Loucy (cell line): ENCODE measurements around the gene NUDT9.

Source experiments
- EZH2phosphoT487 ChIP-seq: fragments of 200-600 bp; IDR thresholded peaks from 2 replicates; pipeline ENCODE4 v1.6.1; 2018; ENCODE audit warnings: antibody characterized with exemption, mild to moderate bottlenecking, moderate library complexity, borderline replicate concordance
- TF ChIP-seq, protein P1 (sequence below): fragments of 200-600 bp; sonication (generic); conservative IDR thresholded peaks from 2 replicates; pipeline ENCODE4 v1.5.1; 2014; ENCODE audit warnings: mild to moderate bottlenecking, antibody characterized with exemption, low read length

DNA sequence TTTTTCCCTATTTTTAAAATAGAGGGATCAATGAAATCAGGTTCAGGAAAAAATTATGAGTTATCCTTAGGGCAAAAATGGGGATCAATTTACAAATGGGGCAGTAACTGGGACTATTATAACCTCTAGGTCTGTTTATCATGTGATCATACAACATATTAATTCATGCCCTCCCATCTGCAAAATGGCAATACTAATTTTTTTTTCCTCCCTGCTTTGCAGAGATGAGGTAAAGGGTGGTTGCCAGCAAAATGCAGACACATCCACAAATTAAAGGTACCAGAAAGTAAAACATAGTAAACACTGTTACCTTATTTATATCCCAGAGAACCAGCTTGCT lies 31.9 kb upstream of the NUDT9 start:
- TF ChIP-seq, protein P1, sequence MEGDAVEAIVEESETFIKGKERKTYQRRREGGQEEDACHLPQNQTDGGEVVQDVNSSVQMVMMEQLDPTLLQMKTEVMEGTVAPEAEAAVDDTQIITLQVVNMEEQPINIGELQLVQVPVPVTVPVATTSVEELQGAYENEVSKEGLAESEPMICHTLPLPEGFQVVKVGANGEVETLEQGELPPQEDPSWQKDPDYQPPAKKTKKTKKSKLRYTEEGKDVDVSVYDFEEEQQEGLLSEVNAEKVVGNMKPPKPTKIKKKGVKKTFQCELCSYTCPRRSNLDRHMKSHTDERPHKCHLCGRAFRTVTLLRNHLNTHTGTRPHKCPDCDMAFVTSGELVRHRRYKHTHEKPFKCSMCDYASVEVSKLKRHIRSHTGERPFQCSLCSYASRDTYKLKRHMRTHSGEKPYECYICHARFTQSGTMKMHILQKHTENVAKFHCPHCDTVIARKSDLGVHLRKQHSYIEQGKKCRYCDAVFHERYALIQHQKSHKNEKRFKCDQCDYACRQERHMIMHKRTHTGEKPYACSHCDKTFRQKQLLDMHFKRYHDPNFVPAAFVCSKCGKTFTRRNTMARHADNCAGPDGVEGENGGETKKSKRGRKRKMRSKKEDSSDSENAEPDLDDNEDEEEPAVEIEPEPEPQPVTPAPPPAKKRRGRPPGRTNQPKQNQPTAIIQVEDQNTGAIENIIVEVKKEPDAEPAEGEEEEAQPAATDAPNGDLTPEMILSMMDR: no peak
- no peak for TF ChIP-seq EZH2phosphoT487
